GM21619 (cell line): ENCODE measurements around the gene SPA17.

Experiments
- ATAC-seq: cut with Tn5 transposase; IDR thresholded peaks from one replicate; pipeline ENCODE4 v1.9.1; 2021; ENCODE audit not compliant: unreplicated experiment

Gene SPA17

DNA sequence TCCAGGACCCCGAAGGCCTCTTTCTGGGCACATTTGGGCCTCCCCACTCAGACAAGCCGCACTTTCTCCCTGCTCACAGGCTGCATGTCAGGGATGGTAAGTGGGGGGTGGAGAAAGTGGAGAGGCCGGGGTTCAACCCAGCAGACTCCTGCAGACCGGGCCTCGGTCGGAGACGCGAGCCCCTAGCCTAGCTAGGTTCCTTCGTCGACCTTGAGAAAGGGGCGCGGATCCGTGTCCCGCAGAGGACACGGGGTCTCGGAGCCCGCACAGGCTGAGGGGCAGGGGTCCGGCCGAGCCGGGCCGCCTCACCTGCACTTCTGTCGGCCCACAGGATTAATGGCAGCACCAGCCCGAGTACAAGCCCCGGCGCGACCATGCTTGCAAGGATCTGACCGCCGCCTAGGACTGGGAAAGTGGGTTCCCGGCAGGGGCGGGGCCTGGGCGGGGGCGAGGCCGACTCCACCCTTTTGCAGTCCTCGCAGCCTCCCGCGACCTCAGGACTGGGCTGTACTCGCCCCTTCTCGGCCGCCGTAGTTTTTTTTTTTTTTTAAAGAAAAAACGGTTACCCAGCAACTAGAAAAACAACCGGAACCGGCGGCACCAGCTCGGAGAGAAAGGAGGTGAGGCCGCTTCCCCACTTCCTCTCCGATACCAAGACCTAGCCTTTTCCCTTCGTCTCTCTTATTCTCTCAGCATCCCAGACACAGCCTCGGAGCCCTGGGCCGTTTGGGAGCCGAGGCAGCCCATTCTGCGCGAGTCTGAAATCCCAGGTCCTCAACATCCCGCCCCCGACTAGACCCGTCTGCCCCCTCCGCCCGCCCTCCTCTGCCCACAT lies at the start of gene SPA17, which contains the start of gene SIAE:
Gene SPA17 (plus strand): TSS at position 572 of the 835 bp plus-strand sequence. CDS start 1,361 bp downstream, outside the sequence.
Gene SIAE (minus strand): TSS at position 407 of the 835 bp plus-strand sequence. CDS start 31 bp downstream, at position 376.
- ATAC-seq: peak; percentile 87

DNA sequence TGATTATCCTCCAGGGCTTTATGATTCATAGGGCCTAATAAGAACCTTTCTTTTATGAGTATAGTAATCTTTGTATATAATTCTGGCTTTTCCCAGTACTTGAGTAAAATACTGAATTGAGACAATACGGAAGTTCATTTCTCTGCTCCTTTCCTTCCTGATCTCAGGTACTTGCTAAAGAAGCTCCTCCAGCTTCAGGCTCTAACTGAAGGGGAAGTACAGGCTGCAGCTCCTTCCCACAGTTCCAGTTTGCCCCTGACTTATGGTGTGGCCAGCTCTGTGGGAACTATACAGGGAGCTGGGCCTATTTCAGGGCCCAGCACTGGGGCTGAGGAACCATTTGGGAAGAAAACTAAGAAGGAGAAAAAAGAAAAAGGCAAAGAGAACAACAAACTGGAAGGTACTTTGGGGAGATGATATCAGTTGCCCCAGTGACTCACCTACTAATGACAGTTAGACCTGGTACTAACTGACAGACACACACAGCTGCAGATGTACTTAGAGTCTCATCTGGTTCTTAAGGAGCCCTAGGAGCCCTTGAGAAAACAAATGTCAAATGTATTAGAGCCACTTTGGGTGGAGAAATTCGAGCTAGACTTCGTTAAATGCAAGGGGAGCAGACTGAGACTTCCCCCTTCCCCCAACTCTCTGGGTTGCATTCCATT lies 48.1 kb upstream of the SPA17 start:
- ATAC-seq: no peak

DNA sequence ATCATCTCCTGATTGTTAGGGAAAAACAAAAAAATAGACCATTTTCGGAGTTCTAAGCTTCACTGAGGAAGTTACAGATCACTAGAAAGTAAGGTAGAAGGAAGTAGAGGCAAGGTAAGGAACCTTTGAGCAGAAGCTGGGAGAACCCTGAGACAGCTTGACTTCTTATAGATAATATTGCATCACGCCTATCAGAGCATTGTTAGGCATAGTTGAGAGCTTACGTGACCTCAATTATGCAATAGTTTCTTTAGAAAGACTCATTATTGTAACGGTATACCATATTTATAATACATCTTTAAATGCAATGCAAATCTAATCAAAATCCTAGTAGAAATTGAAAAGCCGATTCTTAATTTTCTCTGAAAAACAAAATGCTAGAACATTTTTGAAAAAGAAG lies 46.2 kb upstream of the SPA17 start:
- no peak for ATAC-seq

DNA sequence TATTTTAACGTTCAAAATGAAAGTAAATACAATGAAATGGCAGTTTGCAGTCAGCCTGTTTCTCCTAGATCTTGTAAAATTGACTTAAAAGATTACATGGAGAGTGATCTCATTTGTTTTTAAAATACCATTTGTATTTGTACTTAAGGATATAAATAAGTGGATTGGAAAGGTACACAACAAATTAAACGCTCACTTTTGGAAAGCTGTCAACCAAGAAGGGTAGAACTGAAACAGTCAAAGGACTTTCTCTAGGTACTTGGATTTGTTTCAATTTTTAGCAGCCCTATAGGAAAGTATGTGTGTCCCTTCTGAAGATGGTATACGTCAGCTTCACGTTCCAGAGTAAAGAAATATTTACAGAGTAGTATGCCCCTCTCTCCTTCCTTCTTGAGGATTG lies 43.7 kb upstream of the SPA17 start:
- no peak for ATAC-seq

DNA sequence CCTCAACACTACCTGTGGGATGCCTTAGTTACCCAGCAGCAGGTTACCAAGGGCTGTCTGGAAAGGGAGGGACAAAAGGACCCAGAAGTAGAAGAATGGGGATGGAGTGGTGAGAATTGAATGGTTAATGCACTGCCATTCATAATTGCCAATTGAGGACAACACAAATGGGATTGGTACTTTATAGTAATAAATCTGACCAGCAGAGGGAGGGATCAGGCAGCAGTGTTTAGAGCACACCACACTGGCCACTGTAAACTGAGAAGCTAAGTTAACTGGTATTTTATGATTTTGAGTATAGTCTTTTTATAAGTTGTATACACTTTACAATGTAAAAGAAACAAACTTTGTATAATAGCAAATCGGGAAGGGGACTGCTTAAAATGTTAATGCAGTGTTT lies 40.3 kb upstream of the SPA17 start:
- no peak for ATAC-seq

DNA sequence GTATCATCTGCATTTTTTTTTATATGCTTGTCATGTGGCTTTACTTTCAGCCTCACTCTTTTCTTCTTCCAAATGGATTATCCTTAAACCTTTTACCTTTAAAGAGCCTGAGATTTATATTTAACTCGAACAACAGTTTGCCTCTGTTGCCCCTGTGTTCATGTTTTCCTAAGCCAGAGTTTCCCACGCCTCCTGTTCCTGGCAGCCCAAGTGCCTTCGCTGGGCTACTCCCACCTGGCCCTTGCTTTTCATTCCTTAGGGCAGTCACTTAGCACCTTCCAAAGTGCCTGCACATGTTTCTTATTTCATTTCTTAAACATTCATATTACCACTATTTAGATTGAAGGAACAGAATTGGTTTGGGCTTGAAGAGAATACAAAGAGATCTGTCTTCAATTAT lies 37.8 kb upstream of the SPA17 start:
- ATAC-seq: no peak

DNA sequence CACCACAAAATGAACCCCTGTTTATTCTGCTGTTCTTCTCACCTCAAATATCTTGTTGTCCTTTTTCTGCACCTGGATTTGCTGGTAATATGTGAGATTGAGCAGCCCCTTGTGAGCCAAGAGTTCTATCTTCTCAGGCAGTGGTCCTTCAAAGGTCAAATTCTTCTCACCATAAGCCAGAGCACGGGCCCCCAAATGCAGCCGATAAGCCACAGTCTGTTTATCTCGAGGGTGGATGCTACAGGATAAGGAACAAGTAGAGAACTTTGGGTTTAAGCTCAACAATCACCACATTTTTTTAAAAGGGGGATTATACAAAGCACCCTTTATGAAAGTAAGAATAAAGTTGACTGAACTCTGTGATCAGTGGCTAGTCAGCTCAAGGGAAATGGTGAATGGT lies 35.2 kb upstream of the SPA17 start:
- ATAC-seq: no peak

DNA sequence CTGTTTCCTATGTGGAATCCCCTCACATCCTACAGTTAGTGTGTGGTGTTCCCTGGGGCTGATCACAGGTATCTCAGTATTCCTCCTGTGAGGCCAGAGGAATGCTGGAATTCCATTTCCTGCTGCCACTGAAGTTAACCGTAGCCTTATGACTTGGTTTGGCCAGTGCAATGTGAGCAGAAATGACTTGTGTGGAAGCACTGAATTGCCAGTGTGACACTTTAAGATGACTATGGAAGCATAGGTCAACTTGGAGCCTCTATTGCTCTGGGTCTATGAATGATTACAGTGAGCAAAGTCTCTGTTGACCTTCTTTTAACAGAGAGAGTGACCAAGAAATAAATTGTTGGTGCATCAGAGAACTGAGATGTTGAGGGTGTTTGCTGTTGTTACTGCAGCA lies 34.5 kb upstream of the SPA17 start:
- no peak for ATAC-seq

DNA sequence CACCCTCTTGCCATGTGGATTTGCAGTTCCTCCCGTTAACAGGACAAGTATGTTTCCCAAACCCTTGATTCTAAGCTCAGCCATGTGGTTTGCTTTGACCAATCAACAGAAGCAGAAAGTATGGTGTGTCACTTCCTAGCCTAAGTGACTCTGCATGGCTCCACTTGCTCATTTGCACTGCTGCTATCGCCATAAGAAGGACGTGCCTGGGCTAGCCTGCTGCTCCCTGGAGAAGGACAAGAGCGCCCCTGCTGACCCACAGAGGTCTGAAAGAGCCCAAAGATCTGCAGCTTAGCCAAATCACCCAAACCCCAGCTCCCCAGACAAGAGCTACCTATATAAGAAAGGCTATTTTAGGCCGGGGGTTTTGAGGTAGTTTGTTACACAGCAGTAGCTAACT lies 33.0 kb upstream of the SPA17 start:
- ATAC-seq: no peak

DNA sequence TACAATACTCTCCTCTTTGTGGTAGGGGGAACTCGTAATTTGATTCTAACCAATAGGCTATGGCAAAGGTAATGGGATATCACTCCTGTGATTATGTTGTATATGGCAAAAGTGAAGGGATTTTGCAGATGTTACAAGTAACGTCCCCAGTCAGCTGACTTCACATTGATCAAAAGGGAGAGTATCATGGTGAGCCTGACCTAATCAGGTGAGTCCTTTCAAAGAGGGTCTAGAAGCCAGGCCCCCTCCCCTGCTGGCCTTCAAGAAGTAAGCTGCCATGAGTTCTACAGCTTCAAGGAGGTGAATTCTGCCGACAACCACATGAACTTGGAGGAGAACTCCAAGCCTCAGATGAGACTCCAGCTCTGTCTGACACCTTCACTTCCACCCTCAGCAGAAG lies 31.1 kb upstream of the SPA17 start:
- ATAC-seq: no peak

DNA sequence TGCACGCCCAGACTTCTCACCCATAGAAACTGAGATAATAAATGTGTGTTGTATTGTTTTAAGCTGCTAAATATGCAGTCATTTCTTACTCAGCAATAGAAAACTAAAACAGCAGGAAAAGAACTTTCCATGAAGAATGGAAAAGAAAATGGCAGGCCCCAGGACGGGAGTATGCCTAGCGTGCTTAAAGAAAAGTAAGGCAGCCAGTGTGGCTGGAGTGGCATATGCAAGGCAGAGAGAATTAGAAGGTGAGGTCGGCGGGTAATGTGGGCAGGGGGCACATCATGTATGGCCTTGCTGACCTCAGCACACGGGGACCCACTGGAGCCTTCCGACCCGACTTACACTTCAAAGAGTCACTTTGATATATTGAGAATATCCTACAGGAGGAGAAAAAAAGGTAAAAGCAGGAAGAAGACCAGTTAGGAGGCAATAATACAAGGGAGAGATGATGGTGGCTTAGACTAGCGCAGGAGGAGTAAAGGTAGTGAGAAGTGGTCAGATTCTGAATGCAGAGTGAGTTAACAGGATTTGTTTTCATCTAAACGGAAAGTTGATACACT lies 30.6 kb upstream of the SPA17 start:
- ATAC-seq: no peak

DNA sequence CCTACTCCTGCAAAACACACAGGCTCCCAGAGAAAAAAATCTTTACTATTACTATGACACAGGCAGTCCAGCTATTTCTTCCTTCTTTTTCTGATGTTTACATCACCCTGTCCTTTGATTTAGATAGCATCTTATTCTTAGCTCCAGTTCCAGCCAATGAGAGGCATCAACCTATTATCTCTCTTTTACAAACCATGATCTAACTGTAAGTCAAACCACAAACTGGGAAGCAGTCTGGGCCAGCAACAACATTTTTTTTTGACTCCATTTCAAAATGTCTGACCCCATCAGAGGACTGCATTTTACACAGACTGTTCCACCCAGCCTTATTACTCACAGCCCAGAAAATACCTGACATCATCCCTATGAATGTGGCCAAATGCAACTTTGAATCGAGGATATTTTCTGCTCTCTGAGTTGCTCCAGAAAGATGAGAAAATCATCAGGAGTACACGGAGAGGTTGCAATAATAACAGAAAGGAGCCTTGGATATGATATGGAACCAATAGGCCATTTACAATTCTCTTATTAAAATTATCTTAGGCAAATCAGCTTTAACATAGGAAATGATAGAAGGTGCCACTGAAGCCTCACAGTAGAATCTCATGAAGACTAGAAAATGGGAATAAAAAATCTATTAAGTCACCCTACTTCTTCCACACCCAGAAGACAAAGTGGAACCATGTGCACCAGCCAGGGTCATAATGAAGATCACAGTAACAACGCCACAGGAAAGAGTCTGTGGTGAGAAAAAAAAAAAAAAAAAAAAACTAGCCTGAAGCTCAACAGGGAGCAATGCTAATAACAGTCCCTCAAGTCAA lies 29.9 kb upstream of the SPA17 start:
- no peak for ATAC-seq

DNA sequence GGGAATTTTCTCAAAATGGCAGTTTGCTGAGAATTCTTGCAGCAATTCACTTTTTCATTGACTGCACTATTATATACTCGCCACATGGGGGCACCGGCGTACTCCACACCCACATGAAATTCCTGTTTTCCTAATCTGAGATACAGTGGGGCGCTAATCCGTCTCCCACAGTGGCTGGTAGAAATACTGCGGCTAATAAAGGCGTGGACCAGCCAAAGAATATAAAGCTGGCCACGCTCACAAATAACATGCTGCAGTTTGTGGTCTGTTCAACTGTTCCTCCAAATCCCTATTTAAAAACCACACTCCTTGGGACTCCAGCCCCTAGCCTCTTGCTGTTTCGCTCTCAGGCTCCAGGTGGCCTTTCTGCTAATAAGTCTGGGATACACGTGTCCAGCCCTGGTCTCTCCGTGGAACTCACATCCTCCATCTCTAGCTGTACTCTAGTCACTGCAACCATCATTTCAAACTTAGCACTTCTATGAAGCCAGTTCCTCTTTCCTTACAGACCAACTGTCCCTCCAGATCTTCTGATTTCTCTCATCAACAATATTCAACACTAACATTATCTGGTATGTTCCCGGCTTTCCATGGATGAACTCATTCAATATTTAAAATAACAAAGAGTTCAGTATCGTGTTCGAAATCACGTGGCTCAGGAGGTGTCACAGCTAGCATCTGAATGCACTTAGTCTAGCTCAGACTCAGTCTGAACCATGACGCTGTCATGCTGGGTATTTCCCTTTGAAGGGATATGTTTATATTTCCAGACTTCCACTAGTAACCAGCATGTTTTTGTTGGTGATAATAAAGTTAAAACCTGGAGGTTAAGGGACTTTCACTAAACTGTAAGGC lies 29.1 kb upstream of the SPA17 start:
- peak; percentile 78 for ATAC-seq

DNA sequence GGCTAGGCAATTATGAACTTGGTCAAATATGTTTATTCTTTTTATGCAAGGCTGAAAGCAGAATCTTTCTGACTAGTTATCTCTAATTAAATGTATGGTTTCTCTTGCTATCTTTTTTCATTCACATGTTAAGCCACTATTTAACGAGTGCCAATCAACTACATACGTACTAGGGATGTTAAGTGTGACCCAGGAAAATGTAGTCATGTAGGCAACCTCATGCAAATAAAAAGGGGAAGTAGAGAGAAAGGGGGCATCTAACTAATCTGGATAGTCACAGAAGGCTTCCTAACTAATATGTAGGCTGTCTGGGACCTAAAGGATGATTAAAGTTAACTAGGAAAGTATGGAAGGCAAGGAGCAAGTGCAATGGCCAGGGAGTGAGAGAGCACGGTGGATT lies 27.6 kb upstream of the SPA17 start:
- ATAC-seq: no peak

DNA sequence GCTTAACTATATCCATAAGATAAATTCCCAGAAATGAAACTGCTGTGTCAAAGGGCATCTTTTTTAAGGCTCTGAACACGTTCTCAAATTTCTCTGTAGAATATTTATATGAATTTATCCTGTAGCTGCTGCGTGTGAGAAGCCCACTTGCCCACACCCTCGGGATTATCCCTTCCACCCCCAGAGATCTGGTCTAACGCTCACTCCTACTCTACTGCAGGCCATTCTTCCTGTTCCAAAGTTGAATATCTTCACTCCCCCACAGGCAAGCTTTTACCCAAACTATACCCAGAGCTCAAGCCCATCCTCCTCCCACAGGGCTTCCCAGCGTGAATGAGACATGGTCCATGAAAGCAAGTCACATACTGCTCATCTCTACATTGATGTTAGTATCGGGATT lies 25.1 kb upstream of the SPA17 start:
- ATAC-seq: no peak

DNA sequence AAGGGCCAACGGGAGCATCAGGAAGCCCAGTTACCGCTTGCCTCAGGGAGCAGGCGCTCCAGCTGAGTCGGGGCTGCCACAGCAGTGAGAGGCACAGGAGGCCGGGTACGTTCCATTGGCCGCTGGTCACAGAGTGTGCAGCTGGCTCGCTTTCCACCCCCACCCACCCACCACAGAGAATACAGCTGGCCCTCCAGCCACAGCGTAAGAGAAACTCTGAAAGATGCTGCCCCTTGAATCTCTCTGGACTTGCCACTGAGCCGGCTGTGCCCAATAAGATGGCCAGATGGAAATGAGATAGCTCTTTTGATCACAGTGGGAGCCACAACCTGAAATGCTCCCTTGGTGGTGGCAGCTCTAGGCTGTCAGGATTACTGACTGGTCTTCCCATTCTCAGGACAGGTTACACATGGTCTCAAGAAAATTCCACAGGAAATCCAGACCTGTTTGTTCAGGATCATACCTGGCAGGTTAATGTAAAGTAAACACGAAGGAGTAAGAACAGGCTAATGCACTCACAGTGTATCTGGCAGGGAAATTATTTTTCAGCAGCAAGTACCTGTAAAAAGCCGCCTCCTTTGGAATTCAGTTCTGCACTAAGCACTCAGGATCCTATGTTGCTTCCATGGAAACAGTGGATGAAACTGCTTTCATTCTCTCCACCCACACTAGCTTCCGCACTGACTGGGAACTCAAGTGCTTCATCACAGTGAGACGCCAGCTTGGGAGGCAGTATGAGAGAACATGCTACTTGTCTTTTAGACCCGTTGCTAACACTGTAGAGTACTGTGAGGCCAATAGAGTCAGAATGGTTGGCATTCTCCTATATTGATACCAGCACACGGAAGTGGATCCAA lies 16.7 kb upstream of the SPA17 start:
- ATAC-seq: no peak

DNA sequence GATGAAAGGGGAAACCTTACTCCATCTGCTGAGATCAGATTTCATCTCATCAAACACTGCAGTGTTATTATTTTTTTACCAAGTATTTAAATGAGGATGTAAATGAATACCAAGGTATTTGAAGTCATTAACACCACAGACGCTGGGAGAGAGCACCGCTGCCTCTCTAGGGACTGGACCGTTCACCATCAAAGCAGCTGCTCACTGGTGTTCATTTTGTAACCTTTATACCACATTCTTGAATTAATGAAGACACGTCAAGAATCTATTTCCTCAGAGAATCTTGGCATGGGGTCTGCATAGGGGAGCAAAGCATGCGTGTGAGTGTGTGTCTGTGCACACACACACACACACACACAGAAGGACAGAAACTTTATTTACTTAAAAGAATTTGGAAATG lies 15.8 kb upstream of the SPA17 start:
- ATAC-seq: no peak

DNA sequence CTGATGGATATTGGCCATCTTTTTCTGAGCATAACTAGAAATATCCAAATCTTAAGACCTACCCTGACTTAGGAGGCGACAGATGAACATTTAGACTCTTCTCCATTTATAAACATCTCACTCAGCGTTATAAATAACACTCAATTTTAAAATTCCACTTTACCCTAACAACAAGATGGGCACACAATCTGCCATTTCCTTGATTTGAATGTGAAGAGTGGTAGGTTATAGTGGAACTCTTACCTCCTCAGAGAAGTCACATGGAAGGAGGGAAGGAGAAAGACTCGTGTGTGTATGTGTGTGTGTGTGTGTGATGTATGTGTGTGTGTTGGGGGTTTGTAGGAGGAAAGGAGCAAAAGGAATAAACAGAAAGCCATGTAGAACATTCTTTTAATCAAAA lies 15.2 kb upstream of the SPA17 start:
- ATAC-seq: no peak

DNA sequence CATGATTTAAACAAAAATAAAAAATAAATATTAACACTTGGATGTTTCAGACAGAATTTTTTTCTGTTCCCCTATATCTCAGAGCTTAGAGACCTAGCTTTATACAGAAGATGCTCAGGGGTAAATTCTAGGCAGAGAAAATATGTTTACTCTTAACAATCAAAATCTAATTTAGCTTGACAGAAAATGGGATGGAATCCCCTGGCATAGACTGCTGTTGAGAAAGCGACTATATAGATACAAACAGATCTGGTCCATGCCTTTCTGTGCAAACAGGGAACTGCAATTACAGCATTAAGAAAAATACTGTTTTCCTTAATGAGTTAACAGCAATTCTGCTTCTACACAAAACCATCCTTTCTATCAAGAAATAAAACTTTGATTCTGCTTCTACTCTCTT lies 14.7 kb upstream of the SPA17 start:
- ATAC-seq: no peak
